GM18861 (cell line): Measurements from ENCODE around the gene TGM5.
"Not testable (repeated sequence)": the region's sequence is repeated elsewhere in the genome, so short reads cannot be mapped to it uniquely, and the experiment has no call there.

Experiments
- ATAC-seq: cut with Tn5 transposase; IDR thresholded peaks from one replicate; pipeline ENCODE4 v1.9.1; 2021; ENCODE audit not compliant: unreplicated experiment

The TGM5 gene

DNA sequence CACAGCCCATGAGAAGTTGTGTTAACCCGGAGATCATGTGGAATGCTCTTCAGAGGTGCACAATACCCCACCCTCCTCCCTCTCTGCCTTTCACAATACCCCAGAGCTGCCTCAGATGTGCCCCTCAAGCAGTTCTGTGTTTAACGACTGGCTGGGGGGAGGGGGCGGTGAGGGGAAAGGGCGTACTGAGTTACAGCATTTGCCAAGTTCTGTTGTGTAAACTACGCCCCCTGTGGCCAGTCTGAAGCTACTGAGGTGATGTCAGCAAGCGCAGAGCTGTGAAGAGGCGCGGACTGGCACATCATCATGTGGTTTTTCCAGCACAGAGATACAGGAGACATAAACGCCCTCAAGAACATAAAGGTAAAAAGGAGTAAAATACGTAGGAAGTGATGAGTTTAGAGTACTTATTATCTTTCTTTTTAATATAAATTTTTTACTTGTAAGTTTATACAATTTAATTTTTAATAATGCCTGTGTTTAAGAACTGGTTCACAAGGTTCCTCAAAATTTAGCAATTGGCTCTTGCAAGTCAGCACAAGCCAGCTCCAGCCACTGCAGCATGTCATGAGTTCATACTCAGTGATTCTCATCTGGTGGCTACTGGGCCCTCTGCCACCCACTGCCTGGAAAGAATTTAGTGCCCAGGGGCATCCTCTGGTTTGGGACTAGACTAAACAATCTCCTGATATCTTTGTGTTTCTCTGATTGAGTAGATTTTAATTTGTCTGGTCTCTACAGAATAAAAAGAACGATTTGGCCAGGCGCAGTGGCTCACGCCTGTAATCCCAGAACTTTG, 47.6 kb downstream of the TGM5 start:
- no peak for ATAC-seq

DNA sequence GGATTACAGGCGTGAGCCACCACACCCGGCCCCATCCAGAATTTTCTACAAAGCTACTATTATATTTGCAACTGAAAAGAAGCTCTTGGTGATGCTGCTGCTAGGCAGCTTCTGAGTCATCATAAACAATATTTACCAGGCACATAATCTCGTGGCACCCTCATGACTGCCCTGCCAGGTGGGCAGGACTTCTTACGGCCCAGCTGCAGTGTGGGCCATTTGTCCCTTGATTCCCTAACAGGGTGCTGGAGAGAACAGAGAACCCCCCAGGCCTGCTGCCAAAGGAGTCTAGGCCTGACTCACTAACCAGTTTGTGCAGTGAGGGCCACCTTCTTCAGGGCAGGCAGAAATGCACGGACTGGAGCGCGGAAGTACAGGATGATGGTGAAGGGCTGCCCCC, 50.8 kb downstream of the TGM5 start:
- no peak for ATAC-seq

GRCh38 chr15:43214592-43215295, 52.0 kb downstream of the TGM5 start:
- no peak for ATAC-seq

- no peak for ATAC-seq
Measured at GRCh38 chr15:43214169-43214568, 52.6 kb downstream of the TGM5 start.

- ATAC-seq: no peak
Measured at GRCh38 chr15:43213466-43213865, 53.3 kb downstream of the TGM5 start.

DNA sequence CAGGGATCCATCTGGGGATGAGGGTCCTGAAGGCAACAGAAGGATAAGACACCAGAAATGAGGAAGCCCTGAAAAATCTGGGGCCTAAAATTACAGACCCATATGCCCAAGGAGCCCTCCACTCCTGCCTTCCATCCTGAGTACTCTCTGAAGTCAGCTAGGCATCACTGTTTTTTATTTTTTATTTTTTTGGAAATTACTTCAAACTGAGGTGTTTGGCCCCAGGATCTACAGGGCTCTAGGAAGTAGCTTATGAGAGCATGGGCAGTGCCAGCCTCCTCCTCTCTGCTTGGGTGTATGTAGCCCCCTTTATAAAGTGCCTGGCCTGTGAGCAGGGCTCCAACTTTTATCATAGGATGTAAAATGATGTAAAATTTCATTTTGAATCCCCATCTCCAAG, 53.8 kb downstream of the TGM5 start:
- ATAC-seq: no peak

GRCh38 chr15:43212299-43212698, 54.4 kb downstream of the TGM5 start:
- no peak for ATAC-seq

- no peak for ATAC-seq
Measured at GRCh38 chr15:43211224-43211735, 55.4 kb downstream of the TGM5 start.

- ATAC-seq: no peak
Measured at GRCh38 chr15:43210807-43211206, 55.9 kb downstream of the TGM5 start.

- no peak for ATAC-seq
Measured at GRCh38 chr15:43210172-43210745, 56.5 kb downstream of the TGM5 start.

DNA sequence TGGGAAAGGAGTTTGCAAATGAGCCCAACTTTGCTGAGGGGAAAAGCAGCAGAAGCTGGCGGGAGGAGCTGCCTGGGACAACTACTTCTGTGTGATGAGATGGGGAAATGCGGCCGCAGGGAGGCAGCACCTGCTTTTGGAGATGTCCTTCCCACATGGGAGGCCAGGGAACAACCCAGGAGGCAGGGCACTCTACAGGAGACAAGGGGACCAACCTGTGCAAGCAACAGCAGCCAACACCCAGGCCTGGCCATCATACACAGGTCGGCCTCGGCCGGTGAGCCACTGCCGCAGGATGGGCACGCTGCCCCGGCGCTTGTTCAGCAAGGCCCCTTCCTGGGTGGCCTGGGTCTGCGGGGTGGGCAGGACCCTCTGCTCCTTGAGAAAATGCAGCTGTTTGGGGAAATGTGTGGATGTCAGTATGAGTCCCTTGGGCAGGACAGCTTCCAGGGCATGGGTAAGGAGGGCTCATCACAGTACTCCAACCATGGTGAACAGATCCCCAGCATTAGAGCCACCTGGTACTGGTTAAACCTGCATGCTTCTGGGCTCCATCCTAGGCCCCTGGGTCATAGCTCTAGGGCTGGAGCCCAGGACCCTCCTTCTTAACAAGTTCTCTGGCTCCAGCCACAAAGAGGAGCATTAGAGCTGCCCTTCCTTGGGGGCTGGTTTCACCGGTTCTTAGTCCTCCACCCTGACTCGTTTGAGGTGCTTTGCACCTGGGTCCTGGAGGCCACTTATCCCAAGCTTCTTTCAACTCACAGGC, 57.5 kb downstream of the TGM5 start:
- no peak for ATAC-seq

GRCh38 chr15:43208052-43209002, 58.4 kb downstream of the TGM5 start:
- no peak for ATAC-seq

GRCh38 chr15:43207024-43207423, 59.7 kb downstream of the TGM5 start:
- ATAC-seq: no peak

GRCh38 chr15:43206054-43206453, 60.7 kb downstream of the TGM5 start:
- no peak for ATAC-seq

GRCh38 chr15:43204016-43204901, 62.5 kb downstream of the TGM5 start:
- ATAC-seq: no peak

DNA sequence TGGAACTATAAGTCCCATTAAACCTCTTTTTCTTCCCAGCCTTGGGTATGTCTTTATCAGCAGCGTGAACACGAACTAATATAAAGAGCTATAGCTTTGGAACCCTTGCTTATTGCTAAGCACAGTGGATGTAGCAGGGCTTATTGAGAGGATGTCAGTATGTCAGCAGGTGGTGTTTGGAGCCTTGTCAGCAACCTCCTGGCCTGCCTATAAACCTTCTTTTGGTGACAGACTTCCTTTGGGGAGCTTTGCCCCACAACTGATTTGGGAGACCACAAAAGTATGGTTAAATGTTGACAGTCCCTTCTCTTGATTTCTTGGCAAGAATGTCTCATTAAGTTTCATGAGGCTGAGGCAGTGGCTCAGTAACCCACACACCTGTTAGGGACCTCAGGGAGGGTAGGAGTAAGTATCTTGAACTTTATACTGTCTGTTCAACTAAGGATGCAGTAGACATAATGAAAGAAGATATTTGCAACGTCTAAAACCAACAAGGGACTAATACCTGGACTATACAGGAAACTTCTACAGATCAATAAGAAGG, 66.7 kb downstream of the TGM5 start:
- ATAC-seq: no peak

DNA sequence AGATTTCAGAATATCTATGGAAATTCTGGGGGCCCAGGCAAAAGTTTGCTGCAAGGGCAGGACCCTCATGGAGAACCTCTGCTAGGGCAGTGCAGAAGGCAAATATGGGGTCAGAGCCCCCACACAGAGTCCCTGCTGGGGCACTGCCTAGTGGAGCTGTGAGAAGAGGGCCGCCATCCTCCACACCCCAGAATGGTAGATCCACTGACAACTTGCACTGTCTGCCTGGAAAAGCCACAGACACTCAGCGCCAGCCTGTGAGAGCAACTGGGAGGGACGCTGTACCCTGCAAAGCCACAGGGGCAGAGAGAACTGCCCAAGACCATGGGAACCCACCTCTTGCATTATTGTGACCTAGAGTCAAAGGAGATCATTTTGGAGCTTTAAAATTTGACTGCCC, 67.7 kb downstream of the TGM5 start:
- no peak for ATAC-seq

DNA sequence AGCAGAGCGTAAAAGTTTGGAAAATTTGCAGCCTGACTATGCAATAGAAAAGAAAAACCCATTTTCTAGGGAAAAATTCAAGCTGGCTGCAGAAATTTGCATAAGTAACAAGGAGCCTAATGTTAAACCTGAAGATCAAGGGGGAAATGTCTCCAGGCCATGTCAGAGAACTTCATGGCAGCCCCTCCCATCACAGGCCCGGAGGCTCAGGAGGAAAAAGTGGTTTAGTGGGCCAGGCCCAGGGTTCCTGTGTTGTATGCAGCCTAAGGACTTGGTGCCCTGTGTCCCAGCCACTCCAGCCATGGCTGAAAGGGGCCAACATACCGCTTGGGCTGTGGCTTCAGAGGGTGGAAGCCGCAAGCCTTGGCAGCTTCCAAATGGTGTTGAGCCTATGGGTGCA, 68.2 kb downstream of the TGM5 start:
- not testable (repeated sequence) for ATAC-seq

GRCh38 chr15:43197773-43198172, 69.0 kb downstream of the TGM5 start:
- not testable (repeated sequence) for ATAC-seq
